B cell (primary cell): ENCODE measurements around the gene SEMA4A. TPM values are rescaled to one million over a fixed set of nuclear protein-coding genes. Genes with fewer than 3 reads are reported as not detected.

Source experiments
- ATAC-seq: fragments of 200-7000 bp; cut with Tn5 transposase; one replicate; pipeline ENCODE4 v1.10.0; 2021; ENCODE audit warnings: low read depth, mild to moderate bottlenecking, moderate number of reproducible peaks, moderate library complexity
- CTCF ChIA-PET: fragments of 350-600 bp; sonication (Branson Sonifier 250); formaldehyde crosslinking; loops from one replicate; lab custom pipeline; 2021; ENCODE audit warnings: antibody characterized with exemption, inconsistent platforms; lab: Charles Lee
- POLR2A ChIA-PET: fragments of 350-600 bp; sonication (Branson Sonifier 250); formaldehyde crosslinking; loops from one replicate; lab custom pipeline; 2021; ENCODE audit warnings: antibody characterized with exemption; lab: Charles Lee
- DNase-seq: peaks from one replicate; pipeline ENCODE4 v3.0.0; 2013
- H2AFZ ChIP-seq: 2 replicates; pipeline ENCODE4 v1.6.1; 2012; ENCODE audit warnings: mild to moderate bottlenecking, low read depth, low read length; ENCODE audit not compliant: insufficient read depth, poor library complexity, severe bottlenecking
- H3K27ac ChIP-seq, 2 donors: 1 replicate in 1 of 2; 2 replicates in 1 of 2; pipeline ENCODE4 v1.5.1; 2012 to 2013; ENCODE audit warnings: low read length in 2 of 2, mild to moderate bottlenecking in 2 of 2, moderate library complexity in 1 of 2
- H3K27me3 ChIP-seq, 4 experiments: fragments of 200-600 bp in 1 of 4; sonication (generic) in 1 of 4; replicated peaks in 1 of 4; 1 replicate in 2 of 4; 2 replicates in 2 of 4; pipeline versions ENCODE4 v1.6.1 to v1.7.0; 2013 to 2016; ENCODE audit warnings: low read length in 3 of 4, mild to moderate bottlenecking in 2 of 4, mixed read lengths in 1 of 4, moderate library complexity in 1 of 4; ENCODE audit not compliant: insufficient read depth in 4 of 4, control insufficient read depth in 3 of 4; ENCODE audit errors: control extremely low read depth in 1 of 4
- H3K36me3 ChIP-seq, 2 experiments: replicated peaks in 1 of 2; 1 replicate in 1 of 2; 2 replicates in 1 of 2; pipeline versions ENCODE4 v1.6.1 to v1.7.1; 2013; ENCODE audit warnings: low read length in 1 of 2; ENCODE audit not compliant: insufficient read depth in 2 of 2, control insufficient read depth in 1 of 2; ENCODE audit errors: control extremely low read depth in 1 of 2, extremely low read depth in 1 of 2
- H3K4me1 ChIP-seq, 2 donors: fragments of 200-600 bp in 1 of 2; sonication (generic) in 1 of 2; 1 replicate in 1 of 2; 2 replicates in 1 of 2; pipeline versions ENCODE4 v1.5.1 to v1.6.1; 2013 to 2017; ENCODE audit warnings: low read length in 2 of 2; ENCODE audit not compliant: control insufficient read depth in 2 of 2, insufficient read depth in 2 of 2
- H3K4me2 ChIP-seq: replicated peaks from 2 replicates; pipeline ENCODE3; 2012; ENCODE audit warnings: mild to moderate bottlenecking, low read depth, low read length; ENCODE audit not compliant: poor library complexity, severe bottlenecking
- H3K4me3 ChIP-seq, 5 experiments: fragments of 200-600 bp in 1 of 5; sonication (generic) in 1 of 5; 1 replicate in 3 of 5; 2 replicates in 2 of 5; pipeline versions ENCODE4 v1.5.1 to v1.7.0; 2011 to 2016; ENCODE audit warnings: low read length in 4 of 5, mild to moderate bottlenecking in 4 of 5, low read depth in 2 of 5, control low read depth in 1 of 5, moderate library complexity in 1 of 5; ENCODE audit not compliant: insufficient read depth in 1 of 5; ENCODE audit errors: control extremely low read depth in 1 of 5, extremely low read depth in 1 of 5
- H3K79me2 ChIP-seq: fragments of 200-600 bp; sonication (generic); one replicate; pipeline ENCODE4 v1.6.0; 2016; ENCODE audit warnings: low read length; ENCODE audit not compliant: control insufficient read depth, insufficient read depth
- H3K9ac ChIP-seq: fragments of 200-600 bp; sonication (generic); 2 replicates; pipeline ENCODE4 v1.6.1; 2017; ENCODE audit warnings: mild to moderate bottlenecking, low read length, moderate library complexity
- H3K9me3 ChIP-seq, 3 donors: one replicate each; pipeline versions ENCODE4 v1.6.1 to v1.7.1; 2013; ENCODE audit warnings: low read length in 2 of 3; ENCODE audit not compliant: control insufficient read depth in 2 of 3, insufficient read depth in 1 of 3; ENCODE audit errors: control extremely low read depth in 1 of 3
- H4K20me1 ChIP-seq: 2 replicates; pipeline ENCODE4 v1.6.0; 2012; ENCODE audit warnings: mild to moderate bottlenecking, low read length; ENCODE audit not compliant: insufficient read depth, control insufficient read depth, poor library complexity, severe bottlenecking
- H3K27ac Mint-ChIP-seq: one replicate; pipeline ENCODE4 v1.8.0; 2021; ENCODE audit warnings: mixed read lengths
- H3K27me3 Mint-ChIP-seq: one replicate; pipeline ENCODE4 v1.8.0; 2021; ENCODE audit warnings: mixed read lengths
- H3K4me1 Mint-ChIP-seq: one replicate; pipeline ENCODE4 v1.8.0; 2021; ENCODE audit warnings: mixed read lengths
- H3K4me3 Mint-ChIP-seq: one replicate; pipeline ENCODE4 v1.8.0; 2021; ENCODE audit warnings: mixed read lengths
- H3K9me3 Mint-ChIP-seq: one replicate; pipeline ENCODE4 v1.8.0; 2022; ENCODE audit warnings: mixed read lengths; ENCODE audit not compliant: insufficient read depth
- EZH2 ChIP-seq: IDR thresholded peaks from 2 replicates; pipeline ENCODE4 v1.6.1; 2012; ENCODE audit warnings: borderline replicate concordance, low read depth, mild to moderate bottlenecking, moderate library complexity, low read length; ENCODE audit not compliant: insufficient read depth, poor library complexity, severe bottlenecking
- WGBS: methylation state at CpG from one replicate; pipeline ENCODE4 v1.1.5; 2013; ENCODE audit warnings: missing lambda C conversion rate; ENCODE audit not compliant: insufficient coverage; 5-methylcytosine and 5-hydroxymethylcytosine counted together
- intact Hi-C: fragments of 100-400 bp; cut with micrococcal nuclease; formaldehyde crosslinking; loops from one replicate; pipeline ENCODE4 v1.10.0; 2022
- polyA plus RNA-seq: library from polyadenylated mRNA; depleted of rRNA; stranded (reverse); fragments of >200 nt; gene quantifications from 2 replicates; pipeline ENCODE4 v1.2.3, GENCODE V29; 2012
- total RNA-seq, 2 donors: library from RNA; stranded (reverse); fragments of 120-200 nt in 1 of 2; gene quantifications; 1 replicate in 1 of 2; 2 replicates in 1 of 2; pipeline versions ENCODE4 v1.2.3 to v1.2.4, GENCODE V29; 2013 to 2022
- TF ChIP-seq, protein P1 (sequence below): fragments of 200-600 bp; IDR thresholded peaks from one replicate; pipeline ENCODE4 v1.8.0; 2022; ENCODE audit warnings: antibody characterized with exemption, mild to moderate bottlenecking

Gene SEMA4A
- total and polyA plus RNA-seq, 2 donors (not counting 1 experiment from before 2014, with no cell fraction given) = 9.2 to 15.5 TPM

DNA sequence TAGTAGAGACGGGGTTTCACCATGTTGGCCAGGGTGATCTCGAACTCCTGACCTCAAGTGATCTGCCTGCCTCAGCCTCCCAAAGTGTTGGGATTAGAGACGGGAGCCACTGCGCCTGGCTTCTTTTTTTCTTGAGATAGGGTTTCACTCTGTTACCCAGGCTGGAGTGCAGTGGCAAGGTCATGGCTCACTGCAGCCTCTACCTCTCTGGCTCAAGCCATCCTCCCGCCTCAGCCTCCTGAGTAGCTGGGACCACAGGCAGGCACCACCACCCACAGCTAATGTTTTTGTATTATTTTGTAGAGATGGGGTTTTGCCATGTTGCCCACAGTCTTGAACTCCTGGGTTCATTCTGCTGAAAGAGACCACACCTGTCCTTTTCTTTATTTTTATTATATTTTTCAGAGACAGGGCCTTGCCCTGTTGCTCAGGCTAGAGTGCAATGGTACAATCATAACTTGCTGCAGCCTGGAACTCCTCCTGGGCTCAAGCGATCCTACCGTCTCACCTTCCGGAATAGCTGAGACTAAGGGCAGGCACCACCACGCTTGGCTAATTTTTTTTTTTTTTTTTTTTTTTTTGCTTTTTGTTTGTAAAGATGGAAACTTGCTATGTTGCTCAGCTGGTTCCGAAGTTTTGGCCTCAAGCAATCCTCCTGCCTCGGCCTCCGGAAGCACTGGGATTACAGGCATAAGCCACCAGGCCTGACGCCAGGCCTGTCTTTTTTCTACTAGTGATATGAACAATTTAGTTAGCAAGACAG lies 35.8 kb upstream of the SEMA4A start:
- H3K27me3 Mint-ChIP-seq = peaks cover 35% of the 10 kb centered on the region
- intact Hi-C loops = no loop called here
- H3K27ac Mint-ChIP-seq = no peak overlapping the region
- no peaks in the 10 kb centered on the region for H3K9me3 Mint-ChIP-seq
- H3K4me3 Mint-ChIP-seq = no peak overlapping the region
- Histone ChIP-seq H2AFZ (no peak overlapping the region), H3K4me1 (peaks cover 22 to 24% of the 10 kb centered on the region in 2 donors), H3K27ac (no peak overlapping the region), H3K36me3 (no peaks in the 10 kb centered on the region), H3K4me2 (no peak overlapping the region), H4K20me1 (no peaks in the 10 kb centered on the region), H3K9me3 (peaks cover 0 to 4% (median 0%) of the 10 kb centered on the region in 3 donors), H3K9ac (no peak overlapping the region), H3K79me2 (no peaks in the 10 kb centered on the region), H3K27me3 (peaks cover 0 to 62% (median 15%) of the 10 kb centered on the region in 4 experiments), H3K4me3 (no peak overlapping the region)
- CTCF ChIA-PET = interaction anchor here (11.0 to 28.7 kb wide), 2 partner anchors 11 to 19 kb away, joined by 89 to 970 read pairs; no protein-coding TSS in a partner anchor
- DNase-seq = no peak
- POLR2A ChIA-PET = interaction anchor here (0.7 kb wide), 1 partner anchor 106 kb away, joined by 3 read pairs; no protein-coding TSS in a partner anchor
- no peak for ATAC-seq
- TF ChIP-seq EZH2 = no peak
- TF ChIP-seq, protein P1, sequence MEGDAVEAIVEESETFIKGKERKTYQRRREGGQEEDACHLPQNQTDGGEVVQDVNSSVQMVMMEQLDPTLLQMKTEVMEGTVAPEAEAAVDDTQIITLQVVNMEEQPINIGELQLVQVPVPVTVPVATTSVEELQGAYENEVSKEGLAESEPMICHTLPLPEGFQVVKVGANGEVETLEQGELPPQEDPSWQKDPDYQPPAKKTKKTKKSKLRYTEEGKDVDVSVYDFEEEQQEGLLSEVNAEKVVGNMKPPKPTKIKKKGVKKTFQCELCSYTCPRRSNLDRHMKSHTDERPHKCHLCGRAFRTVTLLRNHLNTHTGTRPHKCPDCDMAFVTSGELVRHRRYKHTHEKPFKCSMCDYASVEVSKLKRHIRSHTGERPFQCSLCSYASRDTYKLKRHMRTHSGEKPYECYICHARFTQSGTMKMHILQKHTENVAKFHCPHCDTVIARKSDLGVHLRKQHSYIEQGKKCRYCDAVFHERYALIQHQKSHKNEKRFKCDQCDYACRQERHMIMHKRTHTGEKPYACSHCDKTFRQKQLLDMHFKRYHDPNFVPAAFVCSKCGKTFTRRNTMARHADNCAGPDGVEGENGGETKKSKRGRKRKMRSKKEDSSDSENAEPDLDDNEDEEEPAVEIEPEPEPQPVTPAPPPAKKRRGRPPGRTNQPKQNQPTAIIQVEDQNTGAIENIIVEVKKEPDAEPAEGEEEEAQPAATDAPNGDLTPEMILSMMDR = no peak
- H3K4me1 Mint-ChIP-seq = peaks cover 36% of the 10 kb centered on the region
- 88% methylated on average over 5 of the region's 13 CpGs for WGBS
